SH-SY5Y (cell line): Measurements from ENCODE around the gene TBC1D19.

Source experiments
- GATA2 ChIP-seq: IDR thresholded peaks from 2 replicates; pipeline ENCODE4 v1.6.1; 2011; ENCODE audit warnings: mild to moderate bottlenecking, low read depth, low read length
- GATA3 ChIP-seq: IDR thresholded peaks from 2 replicates; pipeline ENCODE4 v1.6.1; 2011; ENCODE audit warnings: low read depth, mild to moderate bottlenecking, low read length, moderate library complexity

GRCh38 chr4:26772096-26772873 is 188.4 kb downstream of the TBC1D19 start:
- TF ChIP-seq GATA2 = no peak
- no peak for TF ChIP-seq GATA3
